Body of pancreas (tissue), 4 donors: Measurements from ENCODE around the gene PLAAT1. TPM values are rescaled to one million over a fixed set of nuclear protein-coding genes. Genes with fewer than 3 reads are reported as not detected.

Source experiments
- ATAC-seq: fragments of 150-250 bp; one replicate; pipeline ENCODE4 v1.9.1; 2016
- DNase-seq, 4 donors: peaks; one replicate each; pipeline ENCODE4 v3.0.0-alpha.2; 2019
- H3K27ac ChIP-seq, 4 donors: fragments of 200-600 bp; sonication (generic); 1 replicate in 3 of 4; 2 replicates in 1 of 4; pipeline versions ENCODE4 v1.5.1 to v1.6.1; 2016 to 2019; ENCODE audit warnings: mild to moderate bottlenecking in 1 of 4, mixed read lengths in 1 of 4, moderate library complexity in 1 of 4
- H3K27me3 ChIP-seq, 2 donors: fragments of 200-600 bp; sonication (generic); one replicate each; pipeline ENCODE4 v1.6.0; 2016; ENCODE audit warnings: mild to moderate bottlenecking in 1 of 2
- H3K36me3 ChIP-seq, 2 donors: fragments of 200-600 bp; sonication (generic); replicated peaks in 1 of 2; 2 replicates each; pipeline ENCODE4 v1.5.1; 2016; ENCODE audit warnings: low read depth in 2 of 2; ENCODE audit not compliant: insufficient read depth in 1 of 2
- H3K4me1 ChIP-seq: fragments of 200-600 bp; sonication (generic); one replicate; pipeline ENCODE4 v1.6.0; 2016
- H3K4me3 ChIP-seq, 2 donors: fragments of 200-600 bp; sonication (generic); 1 replicate in 1 of 2; 2 replicates in 1 of 2; pipeline ENCODE4 v1.5.1; 2016 to 2019
- H3K9me3 ChIP-seq, 3 donors: fragments of 200-600 bp; sonication (generic); 1 replicate in 2 of 3; 2 replicates in 1 of 3; pipeline ENCODE4 v1.5.1; 2016
- CTCF ChIP-seq, 7 experiments: fragments of 450-650 bp in 4 of 7; fragments of 200-600 bp in 3 of 7; sonication (generic) in 3 of 7; IDR thresholded peaks; one replicate each; pipeline ENCODE4 v1.5.1; 2016 to 2019; ENCODE audit warnings: antibody characterized with exemption in 7 of 7
- POLR2A ChIP-seq, 3 donors: fragments of 450-650 bp; IDR thresholded peaks; one replicate each; pipeline ENCODE4 v1.6.1; 2016; ENCODE audit warnings: antibody characterized with exemption in 3 of 3, mild to moderate bottlenecking in 2 of 3
- WGBS, 2 donors: methylation state at CpG; one replicate each; pipeline ENCODE4 v1.1.5; 2017; 5-methylcytosine and 5-hydroxymethylcytosine counted together
- intact Hi-C: fragments of 100-400 bp; cut with DNase I; formaldehyde crosslinking; loops from one replicate; pipeline ENCODE4 v1.15.1; 2023
- total RNA-seq, 2 donors: library from RNA; depleted of rRNA; stranded (reverse); fragments of >200 nt; gene quantifications; one replicate each; pipeline ENCODE4 v1.1.0, GENCODE V29; 2016

Gene PLAAT1
- total RNA-seq, 2 donors from 2014 or later: not detected

DNA sequence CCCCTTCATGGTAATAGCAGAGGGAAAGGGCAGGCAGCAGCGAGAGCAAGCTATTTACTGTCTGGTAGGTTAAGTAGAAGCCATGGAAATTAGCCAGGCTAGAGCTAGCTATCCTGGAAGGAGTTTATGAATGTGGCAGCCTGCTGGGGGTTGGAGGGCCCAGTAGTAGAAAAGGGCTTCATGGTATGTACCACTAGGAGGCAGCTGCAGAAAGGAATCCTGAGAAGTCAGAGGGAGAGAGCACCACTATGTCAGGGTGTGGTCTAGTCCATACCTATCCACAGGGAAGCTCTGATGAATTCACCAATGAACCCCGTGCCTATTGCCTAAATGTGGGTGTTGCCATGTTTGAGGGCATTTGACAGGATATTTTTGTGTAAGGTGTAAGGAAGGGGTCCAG lies 55.0 kb downstream of the PLAAT1 start:
- 60 to 68% methylated on average over 2 of the region's 2 CpGs for WGBS, 2 donors
- H3K4me3 ChIP-seq: no peak overlapping the region
- TF ChIP-seq CTCF (IDR thresholded peaks at IDR 0.05) (no peak), POLR2A (IDR thresholded peaks at IDR 0.05) (no peak)
- H3K27ac ChIP-seq: no peak overlapping the region
- H3K4me1 ChIP-seq: no peaks in the 10 kb centered on the region
- DNase-seq: no peak
- H3K27me3 ChIP-seq: no peaks in the 10 kb centered on the region
- H3K36me3 ChIP-seq: no peaks in the 10 kb centered on the region
- ATAC-seq: no peak
- intact Hi-C loops: no loop called here
- H3K9me3 ChIP-seq: no peaks in the 10 kb centered on the region

DNA sequence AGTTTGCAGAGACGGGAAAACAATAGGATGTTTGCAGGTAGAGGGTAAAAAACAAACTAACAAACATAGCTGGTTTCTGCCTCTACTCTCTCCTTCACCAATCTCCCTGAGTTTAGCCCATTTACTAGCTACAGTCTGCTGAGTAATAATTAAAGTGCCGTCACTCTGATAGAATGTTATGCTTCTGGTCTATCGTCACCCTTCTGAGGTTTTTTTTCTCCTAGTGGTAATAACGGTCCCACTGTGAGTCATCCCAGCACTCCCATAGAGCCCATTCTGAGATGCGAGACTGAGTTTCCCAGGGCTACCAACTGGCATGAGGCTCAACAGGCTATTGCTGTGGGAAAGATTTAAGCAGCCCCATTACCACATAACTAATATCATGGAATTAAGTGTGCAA lies 56.4 kb downstream of the PLAAT1 start:
- ATAC-seq: no peak
- Histone ChIP-seq H3K27ac (no peak overlapping the region), H3K36me3 (no peaks in the 10 kb centered on the region), H3K4me3 (no peak overlapping the region), H3K4me1 (no peaks in the 10 kb centered on the region), H3K9me3 (no peaks in the 10 kb centered on the region), H3K27me3 (no peaks in the 10 kb centered on the region)
- no peak for DNase-seq
- TF ChIP-seq CTCF (IDR thresholded peaks at IDR 0.05): no peak
- no peak for TF ChIP-seq POLR2A (IDR thresholded peaks at IDR 0.05)
- 69 to 74% methylated on average over 5 of the region's 5 CpGs for WGBS, 2 donors
- intact Hi-C loops: no loop called here

- DNase-seq (no peak), ATAC-seq (no peak)
- Histone ChIP-seq H3K36me3 (no peaks in the 10 kb centered on the region), H3K27me3 (no peaks in the 10 kb centered on the region), H3K27ac (no peak overlapping the region), H3K9me3 (no peaks in the 10 kb centered on the region), H3K4me1 (no peaks in the 10 kb centered on the region), H3K4me3 (no peak overlapping the region)
- TF ChIP-seq POLR2A (IDR thresholded peaks at IDR 0.05) (no peak), CTCF (IDR thresholded peaks at IDR 0.05) (no peak)
- WGBS, 2 donors: 69 to 73% methylated on average over 1 of the region's 1 CpG
- intact Hi-C loops: no loop called here
Measured at GRCh38 chr3:193301433-193301832, 60.4 kb downstream of the PLAAT1 start.

DNA sequence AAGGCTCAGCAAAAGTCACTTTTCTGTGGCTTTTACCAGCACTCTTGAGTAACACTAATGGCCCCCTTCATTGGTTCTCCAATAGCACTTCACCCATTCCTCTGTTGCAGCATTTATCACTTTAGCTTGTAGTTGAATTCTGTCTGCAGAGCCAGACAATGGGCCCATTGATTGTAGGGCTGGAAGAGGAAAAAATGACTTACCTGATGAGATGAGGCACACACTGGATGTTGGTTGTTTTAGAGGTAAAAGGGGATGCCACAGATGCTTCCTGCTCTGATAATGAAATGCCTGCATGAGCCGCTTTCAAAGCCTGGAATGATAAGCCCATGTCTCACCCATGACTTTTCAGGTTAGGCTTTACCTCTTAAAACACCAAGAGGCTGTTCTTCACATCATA lies 64.3 kb downstream of the PLAAT1 start:
- DNase-seq: no peak
- Histone ChIP-seq H3K27me3 (no peaks in the 10 kb centered on the region), H3K27ac (no peak overlapping the region), H3K9me3 (no peaks in the 10 kb centered on the region), H3K4me1 (no peaks in the 10 kb centered on the region), H3K36me3 (no peaks in the 10 kb centered on the region), H3K4me3 (no peak overlapping the region)
- ATAC-seq: no peak
- intact Hi-C loops: no loop called here
- TF ChIP-seq CTCF (IDR thresholded peaks at IDR 0.05): no peak
- no peak for TF ChIP-seq POLR2A (IDR thresholded peaks at IDR 0.05)
- WGBS, 2 donors: 83 to 84% methylated on average over 1 of the region's 1 CpG

DNA sequence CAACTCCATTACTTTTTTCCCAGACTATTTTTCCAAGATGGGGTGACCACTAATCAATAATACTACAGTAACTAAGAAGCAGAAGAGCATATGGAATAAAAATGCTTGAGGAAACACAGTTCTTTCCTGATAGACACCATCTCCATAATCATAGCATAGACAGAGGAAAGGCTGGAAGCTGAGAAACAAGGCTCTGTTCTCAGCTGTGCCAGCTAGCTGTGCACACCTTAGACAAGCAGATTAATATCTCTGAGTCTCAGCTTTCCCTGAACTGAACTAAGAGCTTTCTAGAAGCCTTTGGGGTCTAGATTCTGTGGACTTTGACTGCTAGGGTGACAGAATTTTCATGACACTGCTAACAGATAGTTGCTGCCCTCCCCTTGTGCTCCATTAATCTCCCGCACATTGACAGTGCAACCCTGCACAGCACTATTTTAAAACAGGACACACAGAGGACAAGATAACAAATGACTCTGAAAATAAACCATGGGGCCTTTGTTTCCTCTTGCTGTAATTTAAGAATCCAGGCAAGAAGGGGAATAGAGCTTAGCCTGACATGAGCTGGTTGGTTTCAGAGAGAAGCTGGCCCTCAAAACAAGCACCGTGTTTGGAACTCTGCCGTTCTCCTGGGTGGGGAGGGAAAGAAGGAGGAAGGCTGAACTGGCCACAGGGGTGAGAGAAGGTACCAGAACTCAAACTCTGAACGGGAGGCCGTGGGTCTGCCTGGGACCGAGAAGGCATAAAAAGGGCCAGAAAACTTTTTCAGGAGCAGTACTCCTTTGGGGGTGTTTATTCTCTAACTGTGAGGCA lies 70.1 kb downstream of the PLAAT1 start:
- Histone ChIP-seq H3K36me3 (no peaks in the 10 kb centered on the region), H3K27ac (no peak overlapping the region), H3K27me3 (no peaks in the 10 kb centered on the region), H3K4me1 (no peaks in the 10 kb centered on the region), H3K4me3 (no peak overlapping the region), H3K9me3 (no peaks in the 10 kb centered on the region)
- intact Hi-C loops: no loop called here
- no peak for DNase-seq
- no peak for ATAC-seq
- WGBS, 2 donors: 30 to 49% methylated on average over 6 of the region's 6 CpGs
- TF ChIP-seq POLR2A (IDR thresholded peaks at IDR 0.05) (no peak), CTCF (IDR thresholded peaks at IDR 0.05) (no peak)
